A549 (cell line): ENCODE measurements around the gene WTAP. TPM values are rescaled to one million over a fixed set of nuclear protein-coding genes. Genes with fewer than 3 reads are reported as not detected.

ENCODE experiments used
- ATAC-seq, 2 experiments: fragments of 200-7000 bp in 1 of 2; fragments of >200 bp in 1 of 2; cut with Nextera tagmentation in 1 of 2; cut with Tn5 transposase in 1 of 2; 3 replicates each; pipeline versions ENCODE4 v1.8.0 to v1.9.1; 2018 to 2020; ENCODE audit warnings: mild to moderate bottlenecking in 1 of 2, moderate library complexity in 1 of 2
- CTCF ChIA-PET: fragments of 300-600 bp; sonication (Branson Sonifier 250); formaldehyde crosslinking; extraction: SDS; loops from one replicate; lab custom pipeline; 2021; ENCODE audit warnings: antibody characterized with exemption, inconsistent platforms; lab: Yijun Ruan, JAX
- POLR2A ChIA-PET: fragments of 350-600 bp; formaldehyde crosslinking; extraction: SDS; loops from one replicate; lab custom pipeline; 2021; ENCODE audit warnings: antibody characterized with exemption, inconsistent platforms; lab: Yijun Ruan, JAX
- DNase-seq, 2 experiments: peaks; one replicate each; pipeline versions ENCODE4 v3.0.0 to v3.0.0-alpha.2; 2011 to 2016; ENCODE audit warnings: low read depth in 1 of 2, low spot score in 1 of 2
- FAIRE-seq: peaks from 2 replicates; lab custom pipeline; 2011; peaks lifted over from hg19 to GRCh38; lab: Jason Lieb, UNC
- H3K27ac ChIP-seq, 2 experiments: fragments of >200 bp; sonication (Bioruptor Twin); formaldehyde crosslinking; 3 replicates each; pipeline ENCODE4 v1.5.1; 2016 to 2017
- H3K4me1 ChIP-seq: fragments of >200 bp; sonication (Bioruptor Twin); formaldehyde crosslinking; 3 replicates; pipeline ENCODE4 v1.6.1; 2016
- H3K4me2 ChIP-seq: fragments of >200 bp; sonication (Bioruptor Twin); formaldehyde crosslinking; 3 replicates; pipeline ENCODE4 v1.6.1; 2016
- H3K4me3 ChIP-seq: fragments of >200 bp; sonication (Bioruptor Twin); formaldehyde crosslinking; 3 replicates; pipeline ENCODE4 v1.5.1; 2016
- H3K9me3 ChIP-seq: fragments of >200 bp; sonication (Bioruptor Twin); formaldehyde crosslinking; 3 replicates; pipeline ENCODE4 v1.6.1; 2016
- ATOH8 ChIP-seq: fragments of 250-450 bp; sonication (Bioruptor Pico); IDR thresholded peaks from 2 replicates; pipeline ENCODE4 v1.5.0; 2020; ENCODE audit warnings: low read depth, mild to moderate bottlenecking, moderate library complexity
- BHLHE40 ChIP-seq: IDR thresholded peaks from 2 replicates; pipeline ENCODE4 v1.6.1; 2012; ENCODE audit warnings: low read depth, low read length, inconsistent platforms
- CBX2 ChIP-seq: fragments of 200-600 bp; sonication (generic); IDR thresholded peaks from 2 replicates; pipeline ENCODE4 v1.6.1; 2016; ENCODE audit warnings: low read depth, mild to moderate bottlenecking, borderline replicate concordance
- CEBPB ChIP-seq, 2 experiments: fragments of >200 bp in 1 of 2; sonication (Bioruptor Twin) in 1 of 2; formaldehyde crosslinking in 1 of 2; IDR thresholded peaks; 2 replicates each; pipeline ENCODE4 v1.6.1; 2012 to 2016
- CHD2 ChIP-seq: fragments of 150-350 bp; IDR thresholded peaks from 2 replicates; pipeline ENCODE4 v1.6.1; 2014; ENCODE audit warnings: low read length; ENCODE audit not compliant: partially characterized antibody
- CTCF ChIP-seq: fragments of >200 bp; sonication (Bioruptor Twin); formaldehyde crosslinking; IDR thresholded peaks from 3 replicates; pipeline ENCODE4 v1.5.1; 2016
- EHF ChIP-seq: fragments of 250-450 bp; sonication (Bioruptor Pico); IDR thresholded peaks from 2 replicates; pipeline ENCODE4 v1.5.0; 2020; ENCODE audit warnings: mild to moderate bottlenecking
- EHMT2 ChIP-seq: fragments of 200-600 bp; sonication (generic); IDR thresholded peaks from 2 replicates; pipeline ENCODE4 v1.6.1; 2016; ENCODE audit warnings: antibody characterized with exemption, low read depth, mild to moderate bottlenecking, moderate library complexity
- FOXS1 ChIP-seq: fragments of 250-450 bp; sonication (Bioruptor Pico); IDR thresholded peaks from 2 replicates; pipeline ENCODE4 v1.5.0; 2020; ENCODE audit warnings: mild to moderate bottlenecking, moderate library complexity
- GATA3 ChIP-seq: IDR thresholded peaks from 2 replicates; pipeline ENCODE4 v1.6.1; 2012; ENCODE audit warnings: borderline replicate concordance
- HDAC2 ChIP-seq: fragments of 200-600 bp; sonication (generic); IDR thresholded peaks from 2 replicates; pipeline ENCODE4 v1.6.1; 2016
- HES2 ChIP-seq: fragments of >200 bp; sonication (Bioruptor Twin); formaldehyde crosslinking; IDR thresholded peaks from 2 replicates; pipeline ENCODE4 v1.6.1; 2016
- HMGXB4 ChIP-seq: fragments of 250-450 bp; sonication (Bioruptor Pico); IDR thresholded peaks from 2 replicates; pipeline ENCODE4 v1.5.0; 2021; ENCODE audit warnings: mild to moderate bottlenecking, moderate library complexity, borderline replicate concordance
- HOXA7 ChIP-seq: fragments of 250-450 bp; sonication (Bioruptor Pico); IDR thresholded peaks from 2 replicates; pipeline ENCODE4 v1.5.0; 2020; ENCODE audit warnings: mild to moderate bottlenecking, moderate library complexity
- HOXB13 ChIP-seq: fragments of 250-450 bp; sonication (Bioruptor Pico); IDR thresholded peaks from 2 replicates; pipeline ENCODE4 v1.5.0; 2020; ENCODE audit warnings: low read depth, mild to moderate bottlenecking, moderate library complexity
- JUNB ChIP-seq: fragments of >200 bp; sonication (Bioruptor Twin); formaldehyde crosslinking; IDR thresholded peaks from 2 replicates; pipeline ENCODE4 v1.6.1; 2016
- MAX ChIP-seq: IDR thresholded peaks from 2 replicates; pipeline ENCODE4 v1.6.1; 2012
- MYC ChIP-seq: IDR thresholded peaks from 2 replicates; pipeline ENCODE4 v1.6.1; 2012; ENCODE audit warnings: mild to moderate bottlenecking, inconsistent platforms, low read length, improper control_type of control experiment, borderline replicate concordance
- NFE2L2 ChIP-seq: fragments of 150-350 bp; conservative IDR thresholded peaks from 2 replicates; pipeline ENCODE4 v1.6.1; 2014; ENCODE audit warnings: low read length
- NR3C1 ChIP-seq: fragments of >200 bp; sonication (Bioruptor Twin); formaldehyde crosslinking; IDR thresholded peaks from 3 replicates; pipeline ENCODE4 v1.6.1; 2017
- POLR2A ChIP-seq: IDR thresholded peaks from 2 replicates; pipeline ENCODE4 v1.6.1; 2012; ENCODE audit warnings: mild to moderate bottlenecking, low read length
- RAD21 ChIP-seq, 2 experiments: fragments of >200 bp in 1 of 2; sonication (Bioruptor Twin) in 1 of 2; formaldehyde crosslinking in 1 of 2; IDR thresholded peaks in 1 of 2; conservative IDR thresholded peaks in 1 of 2; 2 replicates in 1 of 2; 3 replicates in 1 of 2; pipeline ENCODE4 v1.6.1; 2012 to 2018; ENCODE audit warnings: inconsistent platforms in 1 of 2
- RCOR1 ChIP-seq: fragments of 150-350 bp; IDR thresholded peaks from 2 replicates; pipeline ENCODE4 v1.6.1; 2014; ENCODE audit warnings: antibody characterized with exemption, low read length, low read depth
- SMC3 ChIP-seq: fragments of >200 bp; sonication (Bioruptor Twin); formaldehyde crosslinking; IDR thresholded peaks from 3 replicates; pipeline ENCODE4 v1.6.1; 2018; ENCODE audit warnings: inconsistent platforms
- ZNF302 ChIP-seq: fragments of 250-450 bp; sonication (Bioruptor Pico); IDR thresholded peaks from 2 replicates; pipeline ENCODE4 v1.9.0; 2021; ENCODE audit warnings: inconsistent platforms, mild to moderate bottlenecking, moderate library complexity
- WGBS: methylation state at CpG from one replicate; pipeline ENCODE4 v1.1.6; 2017; ENCODE audit errors: missing lambda C conversion rate; 5-methylcytosine and 5-hydroxymethylcytosine counted together
- polyA plus RNA-seq, 4 experiments: library from polyadenylated mRNA; depleted of rRNA in 3 of 4; stranded (reverse); fragments of >200 nt; fragmentation: RNase III in 1 of 4; extraction: RNeasy Plus Mini Kit Qiagen cat#74134 plus additional on column Dnase treatment in 1 of 4; gene quantifications; 2 replicates in 3 of 4; 3 replicates in 1 of 4; pipeline ENCODE4 v1.2.3, GENCODE V29; 2011 to 2017

The WTAP gene
- polyA plus RNA-seq, 2 of the 4 experiments (the other 2 are of a cell fraction), result 42.4 to 53.2 TPM

- no peak overlapping the region for H3K4me3 ChIP-seq
- no peaks in the 10 kb centered on the region for H3K9me3 ChIP-seq
- DNase-seq (no peak), ATAC-seq (no peak), FAIRE-seq (no peak)
- ChIA-PET POLR2A (interaction anchor here (1.0 kb wide), 1 partner anchor 10 kb away, joined by 6 read pairs; the partner anchor contains the start of gene ACAT2), CTCF (interaction anchor here (0.7 to 1.5 kb wide), 2 partner anchors 10 to 17 kb away, joined by 4 read pairs; partner anchors contain the start of gene ACAT2)
- TF ChIP-seq CHD2, result no peak
- no peak for TF ChIP-seq ATOH8
- no peak for TF ChIP-seq HDAC2
- no peak for TF ChIP-seq MAX
- TF ChIP-seq EHMT2, result no peak
- no peak for TF ChIP-seq HOXA7 (CRISPR knock-in tag)
- no peak for TF ChIP-seq MYC
- TF ChIP-seq HES2, result no peak
- TF ChIP-seq EHF (CRISPR knock-in tag), result no peak
- TF ChIP-seq ZNF302 (CRISPR knock-in tag), result no peak
- no peak for TF ChIP-seq POLR2A
- TF ChIP-seq FOXS1 (CRISPR knock-in tag), result no peak
- no peak for TF ChIP-seq HMGXB4 (CRISPR knock-in tag)
- no peak for TF ChIP-seq SMC3
- TF ChIP-seq RCOR1, result no peak
- TF ChIP-seq CEBPB (IDR thresholded peaks at IDR 0.05), result no peak
- no peak overlapping the region for H3K4me2 ChIP-seq
- no peak overlapping the region for H3K27ac ChIP-seq
- no peaks in the 10 kb centered on the region for H3K4me1 ChIP-seq
- 84% methylated on average over 3 of the region's 3 CpGs for WGBS
These were observed 24.1 kb downstream of the WTAP start for GRCh38 chr6:159751448-159751847.

GRCh38 chr6:159753081-159753872, 26.0 kb downstream of the WTAP start:
- CTCF ChIA-PET, result no interaction called here
- 96% methylated on average over 6 of the region's 6 CpGs for WGBS

More at GRCh38 chr6:159753081-159753872, 26.0 kb downstream of the WTAP start:
- TF ChIP-seq NR3C1 (no peak), CEBPB (IDR thresholded peaks at IDR 0.05) (peak in 1 of 2 experiments; percentile 36; a peak in 1 of 4 replicates), JUNB (no peak), HDAC2 (no peak), CBX2 (no peak), BHLHE40 (no peak), NFE2L2 (0 out of 2 replicates have a peak, but pooled peaks have one; percentile 31), GATA3 (no peak), CTCF (no peak), HOXB13 (CRISPR knock-in tag) (no peak), POLR2A (no peak), RAD21 (conservative IDR thresholded peaks at IDR 0.05 in 1 of 2, IDR thresholded peaks at IDR 0.05 in 1 of 2) (no peak), EHF (CRISPR knock-in tag) (no peak)
- H3K4me3 ChIP-seq, result no peak overlapping the region
- H3K4me2 ChIP-seq, result no peak overlapping the region
- no peak overlapping the region for H3K27ac ChIP-seq
- no peak for FAIRE-seq
- H3K4me1 ChIP-seq, result no peaks in the 10 kb centered on the region
- ATAC-seq, result no peak
- POLR2A ChIA-PET, result no interaction called here
- no peaks in the 10 kb centered on the region for H3K9me3 ChIP-seq
- DNase-seq, result no peak
